ENCODE results near the gene DNASE1L2. TPM values are rescaled to one million over a fixed set of nuclear protein-coding genes. Genes with fewer than 3 reads are reported as not detected.
A peak's percentile ranks its signal among the peaks of the same experiment; 100 is the strongest.

DNASE1L2 gene
- total and polyA plus RNA-seq, 5 experiments from 2014 or later = 1.4 to 1.6 TPM; not detected in 3

- peak; percentile 80 to 85 for ATAC-seq
- no peaks in the 10 kb centered on the region for H3K27me3 Mint-ChIP-seq
Observed at GRCh38 chr16:2267913-2268666, 31.8 kb downstream of the DNASE1L2 start, which contains the start of gene RNPS1. Gene RNPS1 (minus strand): TSS chr16:2268126. CDS start chr16:2264643, 3,483 bp downstream.

GRCh38 chr16:2270070-2270462 lies 33.8 kb downstream of the DNASE1L2 start:
- Mint-ChIP-seq H3K4me1 (peaks cover 17 to 43% (median 35%) of the 10 kb centered on the region in 4 donors), H3K27ac (peak overlapping the region in 2 of 10 donors; percentile 88 to 98), H3K4me3 (peak overlapping the region in 6 of 10 donors; percentile 92 to 99 (median 96)), H3K36me3 (peaks cover 0 to 13% (median 0%) of the 10 kb centered on the region in 3 donors), H3K27me3 (no peaks in the 10 kb centered on the region), H3K9me3 (no peaks in the 10 kb centered on the region)
- ATAC-seq (no peak), DNase-seq (no peak)
- POLR2A ChIA-PET = interaction anchor here (0.5 to 3.1 kb wide), 3 partner anchors 19 to 511 kb away, joined by 3 to 31 read pairs (median 4); partner anchors contain the start of gene ECI1

More at GRCh38 chr16:2267913-2268666, 31.8 kb downstream of the DNASE1L2 start, which contains the start of gene RNPS1:
- peaks cover 22 to 51% (median 42%) of the 10 kb centered on the region in 4 donors for H3K4me1 Mint-ChIP-seq
- H3K9me3 Mint-ChIP-seq = no peaks in the 10 kb centered on the region
- POLR2A ChIA-PET = interaction anchor here (0.7 to 3.1 kb wide), 8 partner anchors 14 to 485 kb away, joined by 3 to 31 read pairs (median 6); partner anchors contain the start of genes ABCA3, ECI1, NUBP2 and PGP
- peaks cover 0 to 31% (median 0%) of the 10 kb centered on the region in 3 donors for H3K36me3 Mint-ChIP-seq
- H3K4me3 Mint-ChIP-seq = peak within 1 kb of the TSS; percentile 92 to 99 (median 96)
- H3K27ac Mint-ChIP-seq = peak within 1 kb of the TSS; percentile 94 to 99 (median 98)
- DNase-seq = peak; percentile 91 to 99 (median 96)

GRCh38 chr16:2270588-2271470 lies 34.6 kb downstream of the DNASE1L2 start:
- no peaks in the 10 kb centered on the region for H3K27me3 Mint-ChIP-seq
- ATAC-seq (no peak), DNase-seq (peak in 1 of 10 donors; percentile 56)
- H3K36me3 Mint-ChIP-seq = peaks cover 0 to 6% (median 0%) of the 10 kb centered on the region in 3 donors
- H3K27ac Mint-ChIP-seq = peak overlapping the region in 1 of 10 donors; percentile 56
- POLR2A ChIA-PET = interaction anchor here (1.6 to 3.1 kb wide), 2 partner anchors 19 to 20 kb away, joined by 7 to 31 read pairs; partner anchors contain the start of gene ECI1
- H3K9me3 Mint-ChIP-seq = no peaks in the 10 kb centered on the region
- H3K4me3 Mint-ChIP-seq = peak overlapping the region in 2 of 10 donors; percentile 18 to 56
- H3K4me1 Mint-ChIP-seq = peaks cover 17 to 36% (median 29%) of the 10 kb centered on the region in 4 donors

DNA sequence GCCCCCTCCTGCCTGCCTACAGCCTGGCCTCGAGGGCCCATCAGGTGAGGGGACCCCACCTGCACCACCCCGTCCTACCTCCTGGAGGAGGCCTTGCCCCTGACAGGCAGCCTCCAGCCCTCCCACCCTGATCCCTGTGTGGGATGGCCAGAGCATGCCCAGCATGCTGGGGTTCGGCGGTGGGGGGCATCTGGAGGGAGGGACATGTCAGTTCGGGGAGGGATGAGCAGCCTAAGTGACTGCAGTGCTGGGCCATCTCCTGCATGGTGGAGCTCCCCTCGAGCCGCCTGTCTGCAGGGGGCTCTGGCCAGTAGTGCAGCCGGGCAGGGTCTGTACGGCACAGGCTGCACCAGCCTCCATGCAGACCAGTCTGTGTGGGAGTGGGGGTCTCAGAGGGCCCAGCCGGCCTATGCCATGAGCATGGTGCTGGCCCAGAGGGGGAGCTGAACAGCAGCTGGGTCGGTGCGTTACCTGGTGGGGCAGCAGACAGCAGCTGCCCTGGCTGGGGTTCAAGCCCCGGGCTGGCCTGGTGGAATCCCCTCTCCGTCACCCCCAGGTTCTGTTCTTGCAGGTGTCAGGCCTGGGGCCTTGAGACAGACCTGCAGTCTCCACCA lies 35.7 kb downstream of the DNASE1L2 start:
- H3K4me1 Mint-ChIP-seq = peaks cover 13 to 25% (median 17%) of the 10 kb centered on the region in 4 donors
- no peaks in the 10 kb centered on the region for H3K9me3 Mint-ChIP-seq
- ATAC-seq (no peak), DNase-seq (peak in 1 of 10 donors; percentile 51)
- H3K27me3 Mint-ChIP-seq = no peaks in the 10 kb centered on the region
- POLR2A ChIA-PET = interaction anchor here (0.6 to 1.6 kb wide), 2 partner anchors 20 to 183 kb away, joined by 6 to 7 read pairs; partner anchors contain the start of gene ECI1
- no peak overlapping the region for H3K4me3 Mint-ChIP-seq
- peaks cover 0 to 2% (median 0%) of the 10 kb centered on the region in 3 donors for H3K36me3 Mint-ChIP-seq
- no peak overlapping the region for H3K27ac Mint-ChIP-seq

DNA sequence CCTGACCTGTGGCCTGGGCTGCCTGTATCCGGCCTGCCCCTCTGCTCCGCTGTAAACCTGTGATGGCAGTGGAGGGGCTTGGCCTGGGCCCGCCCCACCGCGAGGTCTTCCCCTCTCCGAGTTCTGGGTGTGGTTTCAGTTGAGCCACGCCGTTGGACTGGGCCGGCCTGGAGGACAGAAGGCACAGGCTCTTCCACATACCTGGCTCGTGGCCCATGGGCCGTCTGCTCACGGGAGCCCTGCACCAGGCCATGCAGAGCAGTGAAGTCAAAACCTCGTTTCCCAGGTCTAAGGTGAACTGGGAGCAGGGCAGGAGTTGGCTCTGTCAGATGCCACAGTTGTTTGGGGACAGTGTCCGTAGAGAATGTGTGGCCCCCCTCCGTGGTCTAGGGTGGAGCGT lies 37.2 kb downstream of the DNASE1L2 start:
- no peaks in the 10 kb centered on the region for H3K27me3 Mint-ChIP-seq
- H3K4me1 Mint-ChIP-seq = peaks cover 8 to 14% (median 13%) of the 10 kb centered on the region in 4 donors
- POLR2A ChIA-PET = no interaction called here
- H3K4me3 Mint-ChIP-seq = no peak overlapping the region
- no peaks in the 10 kb centered on the region for H3K36me3 Mint-ChIP-seq
- DNase-seq (peak in 1 of 10 donors; percentile 53), ATAC-seq (no peak)
- H3K9me3 Mint-ChIP-seq = no peaks in the 10 kb centered on the region
- H3K27ac Mint-ChIP-seq = peak overlapping the region in 1 of 10 donors; percentile 73

GRCh38 chr16:2273931-2274330 lies 37.7 kb downstream of the DNASE1L2 start:
- H3K4me1 Mint-ChIP-seq = peaks cover 8 to 13% (median 11%) of the 10 kb centered on the region in 4 donors
- H3K27me3 Mint-ChIP-seq = no peaks in the 10 kb centered on the region
- H3K9me3 Mint-ChIP-seq = no peaks in the 10 kb centered on the region
- POLR2A ChIA-PET = interaction anchor here (0.8 kb wide), 1 partner anchor 22 kb away, joined by 3 read pairs; the partner anchor contains the start of gene ECI1
- no peak for ATAC-seq
- peak in 1 of 10 donors; percentile 32 for DNase-seq
- H3K27ac Mint-ChIP-seq = peak overlapping the region in 2 of 10 donors; percentile 20 to 62
- no peaks in the 10 kb centered on the region for H3K36me3 Mint-ChIP-seq
- peak overlapping the region in 1 of 10 donors; percentile 34 for H3K4me3 Mint-ChIP-seq

- POLR2A ChIA-PET = no interaction called here
- DNase-seq (peak in 1 of 10 donors; percentile 50), ATAC-seq (no peak)
- Mint-ChIP-seq H3K4me1 (peaks cover 0 to 6% (median 2%) of the 10 kb centered on the region in 4 donors), H3K27me3 (no peaks in the 10 kb centered on the region), H3K9me3 (no peaks in the 10 kb centered on the region), H3K27ac (no peak overlapping the region), H3K4me3 (no peak overlapping the region), H3K36me3 (no peaks in the 10 kb centered on the region)
Observed at GRCh38 chr16:2275476-2276367, 39.5 kb downstream of the DNASE1L2 start.

DNA sequence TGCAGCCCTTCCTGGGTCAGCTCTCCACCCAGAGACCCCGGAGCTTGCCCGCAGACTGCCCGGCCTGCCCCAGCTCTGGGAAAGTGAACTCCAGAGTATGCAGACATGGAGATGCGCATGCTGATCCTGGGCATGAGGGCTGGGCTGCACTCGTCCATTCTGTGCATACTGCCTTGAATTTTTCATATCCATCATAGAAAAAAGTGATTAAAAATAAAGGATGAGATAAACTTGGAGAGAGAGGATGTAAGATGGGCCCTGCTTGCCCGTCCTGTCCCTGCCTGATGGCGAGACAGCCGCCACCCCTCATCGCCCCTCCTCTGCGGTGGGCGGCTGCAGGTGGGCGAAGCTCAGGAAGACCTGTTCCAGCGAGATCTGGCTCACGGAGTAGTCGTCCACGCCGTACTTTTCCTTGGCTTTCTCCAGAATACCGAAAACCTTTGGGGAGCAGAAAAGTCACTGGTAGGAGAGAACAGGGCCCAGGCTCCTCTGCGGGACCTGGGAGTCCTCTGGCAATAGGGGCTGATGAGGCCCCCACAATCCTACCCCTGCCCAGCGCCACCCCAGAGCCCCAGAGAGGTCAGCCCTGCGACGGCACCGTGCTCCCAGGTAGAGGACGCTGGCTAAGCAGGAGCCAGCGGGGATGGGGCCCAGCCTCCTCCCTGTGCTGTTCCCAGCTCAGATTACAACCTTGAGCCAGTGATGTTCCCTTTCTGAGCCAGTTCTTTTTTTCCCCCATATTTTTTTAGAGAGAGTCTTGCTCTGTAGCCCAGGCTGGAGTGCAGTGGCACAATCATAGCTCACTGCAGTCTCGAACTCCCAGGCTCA lies 40.3 kb downstream of the DNASE1L2 start:
- POLR2A ChIA-PET = no interaction called here
- no peaks in the 10 kb centered on the region for H3K27me3 Mint-ChIP-seq
- no peak for ATAC-seq
- no peaks in the 10 kb centered on the region for H3K36me3 Mint-ChIP-seq
- H3K4me3 Mint-ChIP-seq = no peak overlapping the region
- H3K4me1 Mint-ChIP-seq = peaks cover 0 to 2% (median 0%) of the 10 kb centered on the region in 4 donors
- H3K27ac Mint-ChIP-seq = no peak overlapping the region
- DNase-seq = no peak
- no peaks in the 10 kb centered on the region for H3K9me3 Mint-ChIP-seq

DNA sequence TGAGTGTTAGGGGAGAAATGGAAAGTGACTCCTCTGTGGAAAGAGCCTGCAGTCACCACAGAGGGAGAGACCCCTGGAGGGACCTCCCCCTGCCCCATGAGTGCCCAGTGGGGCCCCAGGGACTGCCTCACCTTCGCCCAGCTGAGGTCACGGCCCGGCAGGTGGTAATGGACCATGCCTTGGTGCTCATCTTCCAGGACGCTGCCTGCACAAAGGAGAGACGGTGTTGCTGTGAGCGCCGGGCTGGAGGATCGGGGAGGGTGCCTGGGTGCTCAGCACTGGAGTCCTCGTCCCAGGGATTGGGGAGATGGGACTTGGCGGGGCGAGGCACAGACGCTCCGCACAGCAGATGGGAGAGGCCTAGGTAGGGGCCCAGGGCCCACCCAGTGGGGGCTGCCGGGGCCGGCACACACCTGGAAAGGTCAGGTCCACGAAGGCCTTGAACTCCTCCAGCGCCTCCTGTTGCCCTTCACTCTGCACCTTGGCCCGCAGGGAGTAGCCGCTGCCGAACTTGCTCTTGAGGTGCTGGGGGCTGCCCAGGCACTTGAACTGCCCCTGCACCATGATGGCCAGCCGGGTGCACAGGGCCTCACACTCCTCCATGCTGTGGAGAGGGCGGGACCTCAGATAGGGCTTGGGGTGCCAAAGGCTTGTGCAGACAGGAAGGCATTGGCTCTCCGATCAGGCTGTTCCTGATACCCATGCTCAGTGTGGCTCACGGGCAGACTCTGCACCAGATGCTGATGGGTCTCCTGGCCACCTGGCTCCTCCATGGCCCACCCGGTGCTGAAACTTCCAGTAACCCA lies 41.4 kb downstream of the DNASE1L2 start:
- no peaks in the 10 kb centered on the region for H3K27me3 Mint-ChIP-seq
- H3K4me1 Mint-ChIP-seq = peaks cover 0 to 2% (median 0%) of the 10 kb centered on the region in 4 donors
- no peaks in the 10 kb centered on the region for H3K36me3 Mint-ChIP-seq
- POLR2A ChIA-PET = no interaction called here
- ATAC-seq (no peak), DNase-seq (no peak)
- no peaks in the 10 kb centered on the region for H3K9me3 Mint-ChIP-seq
- no peak overlapping the region for H3K4me3 Mint-ChIP-seq
- H3K27ac Mint-ChIP-seq = no peak overlapping the region

DNA sequence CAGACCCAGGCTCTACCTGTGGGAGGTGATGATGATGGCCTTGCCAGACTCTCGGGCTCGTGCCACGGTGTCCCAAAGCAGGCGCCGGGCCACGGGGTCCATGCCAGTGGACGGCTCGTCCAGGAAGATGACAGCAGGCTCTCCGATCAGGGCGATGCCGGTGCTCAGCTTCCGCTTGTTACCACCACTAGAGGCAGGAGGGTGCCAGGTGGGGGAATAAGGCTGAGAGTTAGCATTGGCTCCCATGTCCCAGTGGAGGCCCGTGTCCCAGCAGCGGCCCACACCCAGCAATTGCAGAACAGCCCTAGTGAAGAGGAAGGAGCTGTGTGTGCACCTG lies 42.0 kb downstream of the DNASE1L2 start:
- H3K36me3 Mint-ChIP-seq = no peaks in the 10 kb centered on the region
- no peaks in the 10 kb centered on the region for H3K27me3 Mint-ChIP-seq
- no peak overlapping the region for H3K27ac Mint-ChIP-seq
- DNase-seq (no peak), ATAC-seq (no peak)
- no peaks in the 10 kb centered on the region for H3K9me3 Mint-ChIP-seq
- H3K4me3 Mint-ChIP-seq = no peak overlapping the region
- H3K4me1 Mint-ChIP-seq = peaks cover 0 to 2% (median 0%) of the 10 kb centered on the region in 4 donors
- POLR2A ChIA-PET = interaction anchor here (0.9 kb wide), 1 partner anchor 9 kb away, joined by 4 read pairs; no protein-coding TSS in a partner anchor

Measured in naive thymus-derived CD8-positive, alpha-beta T cell (primary cell).